ENCODE measurements around the gene BNIP1.
"Not testable (repeated sequence)": the region's sequence is repeated elsewhere in the genome, so short reads cannot be mapped to it uniquely, and the experiment has no call there.

BNIP1 gene

DNA sequence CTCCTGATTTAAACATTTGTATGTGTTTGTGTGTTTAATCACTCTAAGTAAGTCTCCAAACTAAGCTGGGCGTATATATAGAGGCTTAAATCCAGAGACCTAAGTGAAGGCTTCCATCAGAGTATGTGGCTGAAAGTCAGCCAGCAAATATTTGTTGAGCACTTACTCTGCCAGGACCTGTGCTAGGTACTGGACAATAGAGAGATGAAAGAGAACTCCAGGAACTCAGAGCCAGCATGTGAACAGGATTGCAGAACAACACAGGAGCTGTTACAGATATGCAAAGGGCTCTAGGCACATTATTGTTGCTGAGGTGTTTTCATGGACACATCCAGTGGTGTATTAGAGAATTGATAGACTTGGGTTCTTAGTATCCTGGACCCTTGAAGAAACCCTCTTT is 4.7 kb upstream of the BNIP1 start:
- no peak overlapping the region for H3K4me3 ChIP-seq (ENCODE audit: low read depth, low read length)
- TF ChIP-seq, protein P1, sequence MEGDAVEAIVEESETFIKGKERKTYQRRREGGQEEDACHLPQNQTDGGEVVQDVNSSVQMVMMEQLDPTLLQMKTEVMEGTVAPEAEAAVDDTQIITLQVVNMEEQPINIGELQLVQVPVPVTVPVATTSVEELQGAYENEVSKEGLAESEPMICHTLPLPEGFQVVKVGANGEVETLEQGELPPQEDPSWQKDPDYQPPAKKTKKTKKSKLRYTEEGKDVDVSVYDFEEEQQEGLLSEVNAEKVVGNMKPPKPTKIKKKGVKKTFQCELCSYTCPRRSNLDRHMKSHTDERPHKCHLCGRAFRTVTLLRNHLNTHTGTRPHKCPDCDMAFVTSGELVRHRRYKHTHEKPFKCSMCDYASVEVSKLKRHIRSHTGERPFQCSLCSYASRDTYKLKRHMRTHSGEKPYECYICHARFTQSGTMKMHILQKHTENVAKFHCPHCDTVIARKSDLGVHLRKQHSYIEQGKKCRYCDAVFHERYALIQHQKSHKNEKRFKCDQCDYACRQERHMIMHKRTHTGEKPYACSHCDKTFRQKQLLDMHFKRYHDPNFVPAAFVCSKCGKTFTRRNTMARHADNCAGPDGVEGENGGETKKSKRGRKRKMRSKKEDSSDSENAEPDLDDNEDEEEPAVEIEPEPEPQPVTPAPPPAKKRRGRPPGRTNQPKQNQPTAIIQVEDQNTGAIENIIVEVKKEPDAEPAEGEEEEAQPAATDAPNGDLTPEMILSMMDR (IDR thresholded peaks at IDR 0.05; ENCODE audit: low read depth, low read length), result no peak
- H3K36me3 ChIP-seq, result peaks cover 3% of the 10 kb centered on the region
- DNase-seq, result no peak
- no peak overlapping the region for H3K27ac ChIP-seq
- no peaks in the 10 kb centered on the region for H3K9me3 ChIP-seq (ENCODE audit: severe bottlenecking)
- no peaks in the 10 kb centered on the region for H3K27me3 ChIP-seq (ENCODE audit: insufficient read depth, low read depth, severe bottlenecking)

GRCh38 chr5:173140769-173141168 is 3.6 kb upstream of the BNIP1 start:
- TF ChIP-seq, protein P1 (IDR thresholded peaks at IDR 0.05; ENCODE audit: low read depth, low read length), result no peak
- Histone ChIP-seq H3K9me3 (ENCODE audit: severe bottlenecking) (no peaks in the 10 kb centered on the region), H3K4me3 (ENCODE audit: low read depth, low read length) (no peak overlapping the region), H3K36me3 (peaks cover 4% of the 10 kb centered on the region), H3K27me3 (ENCODE audit: insufficient read depth, low read depth, severe bottlenecking) (no peaks in the 10 kb centered on the region), H3K27ac (no peak overlapping the region)
- DNase-seq, result no peak

GRCh38 chr5:173143567-173143966 is 764 bp upstream of the BNIP1 start:
- Histone ChIP-seq H3K27me3 (ENCODE audit: insufficient read depth, low read depth, severe bottlenecking) (no peaks in the 10 kb centered on the region), H3K27ac (no peak overlapping the region), H3K4me3 (ENCODE audit: low read depth, low read length) (no peak overlapping the region), H3K9me3 (ENCODE audit: severe bottlenecking) (no peaks in the 10 kb centered on the region), H3K36me3 (peaks cover 4% of the 10 kb centered on the region)
- DNase-seq, result no peak
- TF ChIP-seq, protein P1 (IDR thresholded peaks at IDR 0.05; ENCODE audit: low read depth, low read length), result no peak

DNA sequence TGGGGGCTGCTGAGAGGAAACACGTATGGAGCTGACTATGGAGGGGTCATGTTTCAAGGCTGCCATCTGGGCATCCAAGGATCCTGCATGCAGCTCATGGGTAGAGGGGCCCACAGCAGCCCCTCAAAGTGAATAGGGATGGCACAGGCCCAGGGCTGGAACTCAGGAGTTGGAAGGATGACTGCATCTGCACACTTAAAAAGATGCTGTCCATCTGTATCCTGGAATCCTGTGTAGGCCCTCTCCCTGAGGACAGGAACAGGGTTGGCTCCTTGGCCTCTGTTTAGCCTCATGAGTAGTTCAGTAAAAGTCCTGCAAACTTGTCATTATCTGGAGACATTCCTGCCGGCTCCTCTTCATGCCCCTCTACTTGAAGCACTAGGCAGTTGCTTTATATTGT is 4.0 kb downstream of the BNIP1 start:
- TF ChIP-seq, protein P1 (IDR thresholded peaks at IDR 0.05; ENCODE audit: low read depth, low read length), result no peak
- Histone ChIP-seq H3K27ac (no peak overlapping the region), H3K36me3 (peaks cover 7% of the 10 kb centered on the region), H3K9me3 (ENCODE audit: severe bottlenecking) (no peaks in the 10 kb centered on the region), H3K27me3 (ENCODE audit: insufficient read depth, low read depth, severe bottlenecking) (no peaks in the 10 kb centered on the region), H3K4me3 (ENCODE audit: low read depth, low read length) (no peak overlapping the region)
- DNase-seq, result no peak

DNA sequence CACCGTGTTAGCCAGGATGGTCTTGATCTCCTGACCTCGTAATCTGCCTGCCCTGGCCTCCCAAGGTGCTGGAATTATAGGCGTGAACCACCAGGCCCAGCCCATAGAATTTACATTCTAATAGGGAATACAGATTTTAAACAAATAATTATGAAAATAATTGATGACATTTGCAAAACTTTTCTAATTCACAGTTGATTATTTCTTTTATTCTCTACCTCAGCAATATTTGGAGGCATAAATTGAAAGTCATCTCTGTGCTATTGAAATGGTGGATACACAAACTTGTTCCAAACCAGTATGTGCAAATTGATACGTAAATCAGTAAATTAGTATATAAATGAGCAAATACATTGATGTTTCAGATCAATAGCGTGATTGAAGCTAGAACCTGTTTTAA is 8.2 kb downstream of the BNIP1 start:
- TF ChIP-seq, protein P1 (IDR thresholded peaks at IDR 0.05; ENCODE audit: low read depth, low read length), result no peak
- H3K27me3 ChIP-seq (ENCODE audit: insufficient read depth, low read depth, severe bottlenecking), result no peaks in the 10 kb centered on the region
- H3K36me3 ChIP-seq, result peaks cover 7% of the 10 kb centered on the region
- no peak for DNase-seq
- H3K27ac ChIP-seq, result no peak overlapping the region
- H3K9me3 ChIP-seq (ENCODE audit: severe bottlenecking), result no peaks in the 10 kb centered on the region
- H3K4me3 ChIP-seq (ENCODE audit: low read depth, low read length), result no peak overlapping the region

- no peaks in the 10 kb centered on the region for H3K27me3 ChIP-seq (ENCODE audit: insufficient read depth, low read depth, severe bottlenecking)
- no peak overlapping the region for H3K27ac ChIP-seq
- TF ChIP-seq, protein P1 (IDR thresholded peaks at IDR 0.05; ENCODE audit: low read depth, low read length), result no peak
- H3K4me3 ChIP-seq (ENCODE audit: low read depth, low read length), result no peak overlapping the region
- H3K9me3 ChIP-seq (ENCODE audit: severe bottlenecking), result no peaks in the 10 kb centered on the region
- no peak for DNase-seq
- H3K36me3 ChIP-seq, result peaks cover 7% of the 10 kb centered on the region
Observed at GRCh38 chr5:173153842-173154241, 9.5 kb downstream of the BNIP1 start.

DNA sequence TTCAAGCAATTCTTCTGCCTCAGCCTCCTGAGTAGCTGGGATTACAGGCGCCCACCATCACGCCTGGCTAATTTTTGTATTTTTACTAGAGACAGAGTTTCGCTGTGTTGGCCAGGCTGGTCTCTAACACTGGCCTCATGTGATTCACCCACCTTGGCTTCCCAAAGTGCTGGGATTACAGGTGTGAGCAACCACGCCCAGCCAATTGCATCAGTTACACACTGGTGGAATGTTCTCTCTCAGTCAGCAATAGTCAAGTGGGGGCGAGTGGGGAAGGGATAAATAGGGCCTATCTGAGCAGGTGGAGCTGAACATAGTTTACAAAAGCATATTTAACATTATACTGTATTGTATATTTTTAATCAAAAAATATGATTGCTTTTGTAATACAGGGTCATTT is 10.3 kb downstream of the BNIP1 start:
- H3K36me3 ChIP-seq; H3K4me3 ChIP-seq (ENCODE audit: low read depth, low read length); H3K9me3 ChIP-seq (ENCODE audit: severe bottlenecking); H3K27me3 ChIP-seq (ENCODE audit: insufficient read depth, low read depth, severe bottlenecking); DNase-seq; H3K27ac ChIP-seq: not testable (repeated sequence)
